ENCODE measurements around the gene TIA1.
"Not testable (repeated sequence)": the region's sequence is repeated elsewhere in the genome, so short reads cannot be mapped to it uniquely, and the experiment has no call there.

The TIA1 gene

DNA sequence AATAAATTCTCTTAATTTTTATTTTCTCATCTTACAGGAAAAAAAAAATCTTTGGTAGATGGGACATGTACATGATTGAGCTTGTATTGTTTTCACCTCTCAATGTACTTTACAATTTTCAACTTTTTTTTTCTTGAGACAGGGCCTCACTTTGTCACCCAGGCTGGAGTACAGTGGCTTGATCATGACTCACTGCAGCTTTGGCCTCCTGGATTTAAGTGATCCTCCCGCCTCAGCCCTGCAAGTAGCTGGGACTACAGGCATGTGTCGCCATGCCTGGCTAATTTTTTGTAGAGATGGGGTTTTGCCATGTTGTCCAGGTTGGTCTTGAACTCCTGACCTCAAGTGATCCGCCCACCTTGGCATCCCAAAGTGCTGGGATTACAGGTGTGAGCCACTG lies 25.1 kb downstream of the TIA1 start:
- DNase-seq (ENCODE audit: low read depth in 1 of 2, low spot score in 1 of 2) = not testable (repeated sequence)

DNA sequence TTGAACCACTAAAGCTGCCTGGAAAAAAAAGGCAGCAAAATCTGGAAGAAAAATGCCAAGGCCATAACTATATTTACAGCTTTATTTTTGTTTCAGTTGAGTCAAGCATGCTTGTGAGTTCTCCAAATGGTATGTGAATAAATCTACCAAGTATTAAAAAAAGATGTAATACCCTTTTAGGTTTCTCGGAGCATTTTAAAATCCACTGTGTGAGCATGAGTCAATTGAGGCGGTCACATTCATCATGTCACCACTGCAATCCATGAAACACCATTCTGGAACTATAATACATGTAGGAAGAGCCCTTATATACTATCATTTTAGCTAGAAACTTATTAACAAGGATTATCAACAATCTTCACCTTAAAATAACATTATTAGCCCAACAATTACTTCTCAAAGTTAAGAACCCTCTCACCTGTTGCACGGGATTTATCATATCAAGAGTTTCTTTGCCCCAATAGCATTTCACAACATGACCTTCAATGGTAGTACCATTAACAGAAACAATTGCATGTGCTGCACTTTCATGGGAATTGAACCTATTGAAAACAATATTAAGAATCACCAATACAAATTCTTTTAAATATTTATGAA lies 33.4 kb downstream of the TIA1 start:
- no peak for DNase-seq (ENCODE audit: low read depth in 1 of 2, low spot score in 1 of 2)

DNA sequence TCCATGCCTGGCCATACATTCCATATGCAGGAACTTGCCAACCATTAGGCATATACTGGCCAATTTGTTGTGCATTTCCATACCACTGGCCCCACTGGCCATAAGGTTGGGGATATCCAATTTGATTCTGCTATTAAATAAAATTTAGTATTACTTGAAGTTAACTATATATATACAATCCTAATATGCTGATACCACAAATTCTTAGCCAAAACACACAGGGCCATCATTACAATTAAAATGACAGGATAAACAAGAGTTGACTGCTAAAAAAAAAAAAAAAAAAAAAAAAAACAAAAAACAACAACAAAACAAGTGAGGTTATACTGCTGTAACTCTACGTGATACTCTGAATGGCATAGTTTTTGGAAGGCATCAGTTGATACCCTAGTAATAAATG lies 34.1 kb downstream of the TIA1 start:
- DNase-seq (ENCODE audit: low read depth in 1 of 2, low spot score in 1 of 2) = no peak

DNA sequence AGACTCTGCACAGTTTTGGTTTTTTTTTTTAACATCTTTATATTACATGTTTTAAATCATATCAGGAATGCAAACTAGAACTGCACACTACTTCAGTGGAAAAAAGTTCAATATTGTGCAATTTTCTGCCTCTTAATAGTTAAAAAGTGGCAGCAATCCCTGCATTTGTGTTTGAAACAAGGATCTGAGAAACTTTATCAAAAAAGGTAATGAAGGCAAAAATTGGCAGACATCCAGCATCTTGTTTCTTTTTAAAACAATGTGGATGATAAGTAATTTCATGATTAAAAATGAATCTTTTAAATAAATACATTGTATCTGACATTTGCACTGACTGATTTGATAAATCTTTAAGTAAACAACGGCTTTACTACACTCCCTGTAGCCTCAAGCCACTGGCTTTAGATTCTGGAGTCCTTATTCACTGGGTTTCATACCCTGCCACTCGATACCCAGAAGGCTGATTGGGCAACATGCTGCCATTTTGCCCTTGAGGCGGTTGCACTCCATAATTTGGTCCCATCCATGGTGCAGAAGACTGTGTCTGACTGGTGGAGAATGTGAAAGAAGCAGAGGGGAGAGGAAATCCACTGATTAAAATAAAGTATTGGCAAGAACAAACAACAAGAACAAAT lies 36.0 kb downstream of the TIA1 start:
- no peak for DNase-seq (ENCODE audit: low read depth in 1 of 2, low spot score in 1 of 2)

DNA sequence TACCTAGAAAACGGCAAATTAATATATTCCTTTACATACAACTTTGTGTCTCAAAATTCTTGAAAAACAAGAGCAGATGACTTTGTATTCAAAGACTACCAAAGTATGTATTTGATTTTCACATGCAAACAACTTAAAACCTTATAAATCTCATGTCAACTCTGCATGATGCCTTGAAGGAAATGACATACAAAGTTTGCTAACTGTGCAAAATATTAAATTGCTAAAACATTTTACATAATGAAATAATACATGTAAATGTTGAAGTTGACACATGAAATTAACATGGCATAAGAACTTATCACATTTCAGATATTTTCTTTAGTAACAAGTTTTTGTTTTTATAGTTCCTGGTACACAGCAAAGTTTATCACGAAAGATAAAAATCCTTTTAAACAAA lies 36.8 kb downstream of the TIA1 start:
- DNase-seq (ENCODE audit: low read depth in 1 of 2, low spot score in 1 of 2) = no peak

DNA sequence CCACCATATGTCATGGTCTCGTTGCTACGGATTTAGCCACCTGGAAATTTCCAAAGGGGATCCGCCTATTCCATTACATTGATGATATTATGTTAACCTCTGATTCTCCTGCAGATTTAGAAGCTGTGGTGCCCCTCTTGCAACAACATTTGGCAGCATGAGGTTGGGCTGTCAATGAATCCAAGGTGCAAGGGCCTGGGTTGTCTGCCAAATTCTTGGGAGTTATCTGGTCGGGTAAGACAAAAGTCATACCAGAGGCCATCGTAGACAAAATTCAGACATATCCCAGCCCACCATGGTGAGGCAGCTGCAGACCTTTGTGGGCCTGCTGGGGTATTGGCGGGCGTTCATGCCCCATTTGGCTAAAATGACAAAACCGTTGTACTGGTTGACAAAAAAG lies 44.0 kb downstream of the TIA1 start:
- no peak for DNase-seq (ENCODE audit: low read depth in 1 of 2, low spot score in 1 of 2)

DNA sequence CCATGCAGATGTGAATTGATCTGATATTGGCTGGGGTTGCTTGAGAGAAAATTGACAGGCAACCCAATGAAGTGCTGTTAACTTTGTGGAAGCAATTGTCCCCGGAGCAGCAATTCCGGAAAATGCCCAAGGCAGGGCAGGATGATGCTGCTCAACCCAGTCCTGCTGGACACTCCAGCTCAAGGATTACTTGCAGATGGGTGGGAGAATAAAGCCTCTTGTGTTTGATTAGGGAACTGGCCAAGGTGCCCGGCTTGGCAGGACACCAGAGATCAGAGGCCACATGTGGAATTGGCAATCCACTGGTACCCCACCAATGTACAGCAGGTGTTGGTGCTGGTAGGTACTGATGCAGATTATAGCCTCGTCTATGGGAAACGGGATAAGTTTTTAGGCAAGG lies 45.3 kb downstream of the TIA1 start:
- DNase-seq (ENCODE audit: low read depth in 1 of 2, low spot score in 1 of 2) = no peak

DNA sequence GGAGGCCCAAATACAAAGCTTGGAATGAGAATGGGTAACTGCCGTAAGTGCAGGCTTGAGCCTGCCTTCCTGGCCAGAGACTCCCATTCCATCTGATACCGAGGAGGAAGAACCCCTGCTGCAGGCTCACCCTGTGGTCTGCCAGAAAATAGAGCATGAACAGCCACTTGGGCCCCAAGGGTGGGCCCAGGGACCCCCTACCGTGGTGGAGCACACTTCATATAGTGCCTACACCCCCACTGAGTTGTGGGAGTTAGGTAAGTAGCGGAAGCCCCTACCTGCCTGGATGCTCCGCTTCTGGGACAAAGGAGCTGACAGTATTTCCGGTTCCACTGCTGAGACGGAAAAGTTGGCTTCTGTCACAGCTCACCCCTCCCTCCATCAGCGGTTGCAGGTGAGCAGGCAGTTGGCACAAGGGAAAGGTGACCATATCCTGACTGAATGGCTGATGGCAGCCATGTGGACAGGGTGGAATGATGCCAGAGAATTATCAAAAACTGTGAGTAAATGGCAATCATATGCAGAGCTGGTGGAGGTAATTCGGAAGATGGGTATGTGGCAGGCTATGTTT lies 46.1 kb downstream of the TIA1 start:
- DNase-seq (ENCODE audit: low read depth in 1 of 2, low spot score in 1 of 2) = no peak

DNA sequence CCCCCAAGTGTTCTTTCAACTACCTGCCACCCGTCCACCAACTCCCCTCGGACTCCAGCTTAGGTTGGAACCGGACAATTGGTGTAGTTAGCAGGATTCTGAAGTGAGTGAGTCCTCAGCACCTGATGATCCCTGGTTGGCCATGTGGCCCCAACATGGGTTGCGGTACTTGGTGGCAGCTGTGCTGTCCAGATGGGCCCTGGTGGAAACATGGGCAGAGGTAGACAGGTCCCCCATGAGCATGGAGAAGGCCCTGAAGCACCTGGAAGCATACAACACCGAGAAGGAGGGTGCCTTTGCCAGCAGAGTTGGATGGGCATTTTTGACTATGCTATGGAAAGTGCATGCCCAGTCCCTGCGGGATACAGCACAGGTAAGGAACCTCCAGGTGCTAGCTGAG lies 46.6 kb downstream of the TIA1 start:
- DNase-seq (ENCODE audit: low read depth in 1 of 2, low spot score in 1 of 2) = no peak

DNA sequence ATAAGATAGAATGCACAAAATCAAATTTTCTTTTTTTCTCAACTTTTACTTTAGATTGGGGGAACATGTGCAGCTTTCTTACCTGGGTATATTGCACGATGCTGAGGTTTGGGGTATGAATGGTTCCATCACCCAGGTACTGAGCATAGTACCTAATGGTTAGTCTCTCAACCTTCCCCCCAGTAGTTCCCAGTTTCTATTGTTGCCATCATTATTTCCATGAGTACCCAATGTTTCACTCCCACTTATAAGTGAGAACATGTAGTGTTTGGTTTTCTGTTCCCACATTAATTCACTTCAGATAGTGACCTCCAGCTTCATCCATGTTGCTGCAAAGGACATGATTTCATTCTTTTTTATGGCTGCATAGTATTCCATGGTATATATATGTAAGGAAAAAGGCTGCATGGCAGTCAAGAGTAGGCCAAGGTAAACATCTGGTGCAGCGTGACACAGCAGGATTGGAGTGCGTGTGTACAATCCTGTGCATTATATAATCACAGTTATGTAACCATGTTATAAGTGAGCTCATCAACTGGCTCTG lies 47.1 kb downstream of the TIA1 start:
- DNase-seq (ENCODE audit: low read depth in 1 of 2, low spot score in 1 of 2) = no peak

DNA sequence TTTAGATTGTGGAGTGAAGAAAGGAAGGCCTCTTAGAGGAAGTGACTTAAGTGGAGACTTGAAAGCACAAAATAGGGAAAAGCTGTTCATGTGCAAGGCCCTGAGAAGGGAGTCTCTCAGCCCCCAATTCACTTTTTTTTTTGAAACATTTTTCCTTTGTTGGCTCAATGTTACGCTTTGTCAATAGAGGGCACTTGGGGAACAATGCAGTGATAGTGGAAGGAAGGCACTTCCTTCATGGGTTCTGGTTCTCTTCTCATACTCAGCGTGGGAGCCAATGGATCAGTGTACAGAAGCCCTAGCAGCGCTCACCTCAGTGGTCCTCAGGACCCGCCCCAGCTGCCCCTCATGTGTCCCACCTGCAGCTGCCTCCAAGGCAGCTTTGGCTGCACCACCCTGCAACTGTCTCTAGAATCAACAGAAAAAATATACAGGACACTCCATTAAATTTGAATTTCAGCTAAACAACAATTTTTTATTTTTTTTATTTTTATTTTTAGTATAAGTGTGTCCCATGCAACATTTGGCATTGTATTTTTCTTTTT lies 49.0 kb downstream of the TIA1 start:
- no peak for DNase-seq (ENCODE audit: low read depth in 1 of 2, low spot score in 1 of 2)

DNA sequence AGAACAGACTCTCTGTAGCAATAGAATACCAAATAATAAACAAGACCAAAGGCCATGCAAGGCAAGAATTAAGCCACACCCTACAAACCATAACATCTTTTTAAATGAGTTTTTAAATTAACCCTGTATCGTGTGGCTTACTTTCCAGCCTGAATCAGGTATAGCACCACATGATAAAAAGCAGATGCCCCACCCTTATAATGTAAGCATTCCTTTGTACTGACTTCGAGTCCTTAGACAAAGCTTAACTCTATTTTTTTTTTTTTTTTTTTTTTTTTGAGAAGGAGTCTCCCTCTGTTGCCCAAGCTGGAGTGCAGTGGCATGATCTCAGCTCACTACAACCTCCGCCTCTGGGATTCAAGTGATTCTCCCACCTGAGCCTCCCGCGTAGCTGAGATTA lies 55.9 kb downstream of the TIA1 start:
- no peak for DNase-seq (ENCODE audit: low read depth in 1 of 2, low spot score in 1 of 2)

DNA sequence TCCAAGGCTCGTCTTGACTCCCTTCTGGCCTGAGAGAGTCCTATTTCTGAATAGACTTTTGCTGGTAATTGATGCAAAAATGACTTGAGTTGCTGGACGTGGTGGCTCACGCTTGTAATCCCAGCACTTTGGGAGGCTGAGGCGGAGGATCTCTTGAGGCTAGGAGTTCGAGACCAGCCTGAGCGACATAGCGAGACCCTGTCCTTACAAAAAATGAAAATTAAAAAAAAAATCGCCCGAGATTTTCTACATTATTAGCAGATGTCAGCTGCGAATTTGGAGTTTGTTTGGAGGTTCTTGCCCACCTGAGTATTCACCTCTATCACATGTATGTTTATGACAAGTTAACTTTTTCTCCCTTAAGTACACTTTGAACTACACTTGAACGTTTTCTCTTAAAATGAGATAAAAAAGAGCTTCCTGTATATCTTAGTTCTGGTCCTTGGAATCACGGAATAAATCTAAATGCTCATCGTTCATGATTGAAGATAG lies 57.1 kb downstream of the TIA1 start:
- DNase-seq (ENCODE audit: low read depth in 1 of 2, low spot score in 1 of 2) = no peak

DNA sequence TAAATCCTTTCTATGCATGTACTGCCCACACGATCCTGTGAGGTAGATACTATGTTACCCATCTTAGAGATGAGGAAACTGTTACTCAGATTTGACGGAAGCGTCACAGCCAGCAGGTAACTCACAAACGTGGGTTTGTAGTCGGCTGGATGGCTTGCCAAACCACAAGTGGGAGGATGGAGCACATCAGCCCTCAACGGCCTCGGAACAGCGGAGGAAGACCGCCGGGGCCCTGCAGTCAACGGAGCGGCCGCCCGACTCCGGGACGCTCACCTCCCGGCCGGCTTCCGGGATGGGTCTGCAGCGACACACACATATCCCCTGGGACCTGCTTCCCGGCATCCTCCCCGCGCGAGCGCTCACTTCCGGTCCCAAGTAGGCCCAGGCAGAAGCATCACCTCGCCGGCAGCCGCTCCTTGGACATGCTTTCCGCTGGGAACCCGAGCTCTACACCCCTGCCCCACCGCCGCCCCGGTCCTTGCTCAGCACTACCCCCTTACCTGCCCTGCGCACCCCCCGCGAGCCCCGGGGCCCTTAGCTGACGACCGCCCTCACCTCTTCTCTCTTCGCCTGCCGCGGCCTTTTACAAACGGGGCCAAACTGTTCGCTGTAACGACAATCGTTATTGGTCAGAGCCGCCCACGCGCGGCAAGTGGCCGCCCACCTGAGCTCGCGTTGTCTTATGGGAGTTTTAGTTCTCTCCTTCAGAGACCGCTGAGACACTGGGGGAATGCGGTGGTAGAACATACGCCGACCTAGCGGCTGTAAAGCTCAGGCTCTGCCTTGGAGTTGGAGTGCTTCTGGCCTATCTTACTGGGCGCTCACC lies 57.8 kb downstream of the TIA1 start, which contains the start of gene C2orf42:
Gene C2orf42, minus strand, starts transcription at position 602 of the 826 bp plus-strand sequence. CDS start 9,034 bp downstream, outside the sequence.
- DNase-seq (ENCODE audit: low read depth in 1 of 2, low spot score in 1 of 2) = peak; percentile 86 to 93

DNA sequence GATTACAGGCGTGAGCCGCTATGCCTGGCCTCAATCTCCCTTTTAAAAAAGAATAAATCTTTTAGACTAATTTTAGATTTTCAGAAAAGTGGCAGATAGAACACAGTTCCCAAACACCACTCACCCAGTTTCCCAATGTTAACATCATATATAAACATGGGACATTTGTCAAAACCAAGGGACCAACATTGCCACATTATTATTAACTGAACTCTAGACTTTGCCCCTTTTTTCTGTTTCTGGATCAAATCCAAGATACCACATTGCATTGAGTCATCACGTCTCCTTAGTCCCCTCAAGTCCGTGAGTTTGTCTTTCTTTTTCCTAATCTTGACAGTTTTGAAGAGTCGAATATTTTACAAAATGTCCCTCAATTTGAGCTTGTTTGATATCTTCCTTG lies 60.0 kb downstream of the TIA1 start:
- DNase-seq (ENCODE audit: low read depth in 1 of 2, low spot score in 1 of 2) = no peak

DNA sequence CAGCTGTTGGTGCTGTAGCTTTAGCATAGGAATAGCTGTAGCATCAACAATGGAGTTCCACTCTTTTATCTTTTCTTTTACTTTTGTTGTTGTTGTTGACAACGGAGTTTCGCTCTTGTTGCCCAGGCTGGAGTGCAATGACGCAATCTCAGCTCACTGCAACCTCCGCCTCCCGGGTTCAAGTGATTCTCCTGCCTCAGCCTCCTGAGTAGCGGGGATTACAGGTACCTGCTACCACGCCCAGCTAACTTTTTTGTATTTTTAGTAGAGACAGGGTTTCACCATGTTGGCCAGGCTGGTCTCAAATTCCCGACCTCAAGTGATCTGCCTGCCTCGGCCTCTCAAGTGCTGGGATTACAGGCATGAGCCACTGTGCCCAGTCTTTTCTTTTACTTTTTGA lies 61.3 kb downstream of the TIA1 start:
- DNase-seq (ENCODE audit: low read depth in 1 of 2, low spot score in 1 of 2) = not testable (repeated sequence)

DNA sequence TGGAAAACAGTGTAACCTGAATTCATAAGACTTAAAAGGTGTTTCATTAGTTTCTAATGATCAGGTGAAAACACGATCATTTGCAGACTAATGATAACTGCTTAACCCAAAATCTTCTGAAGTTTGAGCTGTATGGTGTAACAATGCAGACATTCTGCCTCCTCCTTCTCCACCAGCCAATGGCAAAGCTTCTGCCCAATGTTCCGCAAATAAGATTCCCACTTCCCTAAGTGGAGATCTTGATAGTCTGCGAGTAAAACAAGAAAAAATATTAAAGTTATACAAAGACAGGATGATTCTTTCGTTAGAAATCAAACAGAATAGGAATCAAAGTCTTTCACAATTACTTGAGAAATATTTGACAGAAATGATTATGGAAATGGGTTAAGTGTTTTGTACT lies 65.7 kb downstream of the TIA1 start:
- DNase-seq (ENCODE audit: low read depth in 1 of 2, low spot score in 1 of 2) = no peak

DNA sequence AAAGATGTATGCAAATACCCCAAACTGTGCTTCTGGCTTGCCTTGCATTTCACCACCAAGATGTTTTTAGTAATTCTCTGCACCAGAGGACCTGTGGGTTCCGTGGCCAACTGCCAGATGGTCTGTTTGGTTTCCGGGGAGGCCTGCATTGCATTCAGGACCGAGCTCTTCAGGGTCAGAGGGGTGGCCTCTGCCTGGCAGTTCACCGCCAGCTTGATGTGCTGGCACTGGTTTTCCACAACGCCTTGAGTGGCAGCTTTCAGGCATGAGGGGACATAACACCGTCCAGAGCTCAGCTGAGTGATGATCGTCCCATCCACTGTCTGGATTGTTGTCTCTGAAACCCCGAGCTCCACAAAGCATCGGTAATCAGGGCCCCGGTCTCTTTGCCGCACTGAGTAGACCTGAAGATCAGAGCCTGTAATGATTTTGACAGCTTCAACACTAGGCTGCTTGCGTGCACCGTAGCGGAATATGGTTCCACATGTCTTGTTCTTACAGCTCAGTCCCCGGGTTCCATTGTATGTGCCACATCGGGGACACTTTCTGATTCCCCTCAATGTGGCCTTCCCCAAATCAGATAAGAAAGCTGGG lies 67.0 kb downstream of the TIA1 start:
- no peak for DNase-seq (ENCODE audit: low read depth in 1 of 2, low spot score in 1 of 2)

DNA sequence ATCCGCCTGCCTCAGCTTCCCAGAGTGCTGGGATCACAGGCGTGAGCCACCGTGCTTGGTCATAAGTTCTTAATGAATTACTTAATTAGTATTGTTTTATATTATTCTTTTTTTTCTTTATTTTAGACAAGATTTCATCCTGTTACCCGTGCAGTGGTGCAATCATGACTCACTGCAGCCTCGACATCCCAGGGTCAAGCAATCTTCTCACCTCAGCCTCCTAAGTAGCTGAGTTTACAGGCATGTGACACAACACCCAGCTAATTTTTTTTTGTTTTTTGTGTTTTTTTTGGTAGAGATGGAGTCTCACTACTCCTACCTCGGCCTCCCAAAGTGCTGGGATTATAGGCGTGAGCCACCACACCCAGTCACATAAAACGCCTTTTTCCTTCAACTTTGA lies 74.9 kb downstream of the TIA1 start:
- no peak for DNase-seq (ENCODE audit: low read depth in 1 of 2, low spot score in 1 of 2)

DNA sequence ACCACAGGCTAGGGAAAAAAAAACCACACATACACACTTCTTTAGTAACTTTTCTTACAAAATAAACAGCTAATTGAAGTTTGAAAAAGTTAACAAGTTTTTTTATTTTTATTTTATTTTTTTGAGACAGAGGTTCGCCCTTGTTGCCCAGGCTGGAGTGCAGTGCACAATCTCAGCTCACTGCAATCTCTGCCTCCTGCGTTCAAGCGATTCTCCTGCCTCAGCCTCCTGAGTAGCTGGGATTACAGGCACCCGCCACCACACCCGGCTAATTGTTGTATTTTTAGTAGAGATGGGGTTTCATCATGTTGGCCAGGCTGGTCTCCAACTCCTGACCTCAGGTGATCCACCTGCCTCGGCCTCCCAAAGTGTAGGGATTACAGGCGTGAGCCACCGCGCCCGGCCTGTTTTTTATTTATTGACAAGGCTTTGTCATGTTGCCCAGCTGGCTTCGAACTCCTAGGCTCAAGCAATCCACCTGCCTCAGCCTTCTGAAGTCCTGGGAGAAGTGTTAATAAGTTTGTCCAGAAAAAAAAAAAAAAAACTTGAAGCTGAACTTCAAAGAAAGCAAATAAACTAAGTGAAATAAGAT lies 78.7 kb downstream of the TIA1 start:
- DNase-seq (ENCODE audit: low read depth in 1 of 2, low spot score in 1 of 2) = not testable (repeated sequence)

Measured in activated T-helper 1 cell treated with anti-CD3 and anti-CD28 coated beads, Interleukin-2, amount 50 U/mL, for 16 hours (primary cell).